Activated gamma-delta T cell treated with Interleukin-2 at 50 U/mL for 16 hours (primary cell): ENCODE results near the gene P3H4.
"Not testable (repeated sequence)": the region's sequence is repeated elsewhere in the genome, so short reads cannot be mapped to it uniquely, and the experiment has no call there.

Experiments
- DNase-seq: peaks from one replicate; pipeline ENCODE4 v3.0.0-alpha.2; 2020

The P3H4 gene

DNA sequence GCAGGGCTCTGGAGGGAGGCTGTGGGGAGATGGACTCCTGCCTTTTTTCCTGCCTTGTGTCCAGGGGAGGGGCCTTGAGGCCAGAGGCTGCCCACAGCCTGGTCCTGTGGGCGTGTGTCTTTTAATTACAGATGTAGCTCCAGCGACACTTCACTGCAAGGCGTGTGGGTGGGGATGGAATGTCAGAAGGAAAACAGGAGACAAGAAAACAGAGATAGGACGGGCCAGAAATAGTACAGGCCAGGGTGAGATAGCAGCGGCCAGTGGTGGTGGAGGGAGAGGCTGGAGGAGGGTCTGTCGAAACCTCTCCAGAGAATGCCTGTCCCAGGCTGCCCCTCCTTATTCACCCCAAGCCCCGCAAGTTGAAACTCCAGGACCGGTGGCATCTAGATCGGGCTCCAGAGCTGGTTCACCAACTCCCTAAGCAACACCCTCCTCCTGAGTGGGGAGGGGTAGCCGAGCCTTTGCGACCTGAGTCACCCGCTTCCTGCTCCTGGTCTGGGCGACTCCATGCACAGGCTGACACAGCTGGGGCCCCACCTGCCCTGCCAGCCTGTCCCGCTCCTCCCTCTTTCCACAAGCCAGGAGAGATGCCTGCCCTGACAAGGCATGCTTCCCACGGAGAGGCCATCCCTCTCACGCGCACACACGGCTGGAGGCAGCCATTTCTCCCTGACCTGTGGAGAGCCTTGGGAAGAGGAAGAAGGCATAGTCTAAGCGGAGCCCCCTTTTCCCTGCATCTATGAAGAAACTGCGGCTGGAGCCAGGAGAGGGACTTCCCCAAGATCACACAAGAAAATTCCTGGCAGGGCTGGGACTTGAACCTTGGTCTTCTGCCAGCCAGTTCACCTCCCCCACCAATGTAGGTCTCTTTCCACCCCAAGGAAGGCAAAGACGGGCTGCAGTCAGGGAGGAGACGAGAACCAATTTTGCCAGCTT lies 18.6 kb downstream of the P3H4 start:
- no peak for DNase-seq

DNA sequence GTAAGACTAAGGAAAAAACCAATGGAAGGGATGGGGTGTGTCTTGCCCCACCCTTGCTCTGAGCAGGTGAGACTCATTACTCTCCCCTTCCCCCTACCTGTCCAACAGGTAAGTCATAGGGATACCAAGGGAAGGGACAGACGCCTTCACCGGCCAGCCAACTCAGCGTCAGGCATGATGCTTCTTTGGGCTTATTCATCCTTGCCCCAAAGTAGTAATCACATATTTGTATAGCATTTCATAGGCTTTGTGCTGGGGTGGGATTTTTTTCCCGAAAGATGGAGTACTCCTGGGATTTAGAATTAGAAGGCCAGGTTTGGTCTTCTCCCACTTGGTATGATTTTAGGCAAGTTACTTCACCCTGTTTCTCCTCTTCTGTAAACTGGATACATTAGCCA lies 24.7 kb downstream of the P3H4 start:
- DNase-seq = no peak

DNA sequence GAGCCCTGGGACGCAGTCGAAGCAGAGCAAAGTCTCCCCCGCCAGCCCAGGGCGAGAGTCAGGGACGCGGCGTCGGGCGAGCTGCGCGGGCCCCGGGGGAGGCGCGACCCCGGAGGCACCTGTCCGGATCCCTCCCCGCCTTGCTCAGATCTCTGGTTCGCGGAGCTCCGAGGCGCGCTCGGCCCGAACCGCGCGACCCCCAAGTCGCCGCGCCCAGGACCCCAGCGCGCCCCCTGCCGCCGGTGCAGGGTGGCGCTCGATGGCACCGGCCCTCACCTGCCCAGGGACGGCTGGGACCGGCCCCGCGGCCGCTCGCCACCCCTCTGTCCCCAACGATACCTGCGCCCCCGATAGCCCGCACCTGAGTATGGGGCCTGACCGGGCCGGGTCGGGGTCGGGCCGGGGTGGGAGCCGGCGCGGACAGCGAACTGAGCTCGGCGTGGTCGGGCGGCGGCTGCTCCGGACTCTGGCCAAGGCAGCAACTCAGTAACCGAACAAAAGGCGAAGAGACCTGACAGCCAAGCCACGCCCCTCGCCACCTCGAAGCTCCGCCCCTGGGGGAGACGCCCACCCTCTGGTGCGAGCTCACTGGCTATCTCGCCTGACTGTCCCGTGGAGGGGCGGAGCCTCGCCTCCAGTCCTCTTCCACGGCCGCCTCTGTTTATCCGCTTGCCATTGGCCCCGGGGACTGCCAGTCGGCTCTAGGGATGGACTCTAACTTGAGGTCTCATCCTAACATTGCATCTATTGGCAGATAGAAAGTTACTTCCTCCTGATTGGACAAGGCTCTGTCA lies 25.3 kb downstream of the P3H4 start, which contains the start of gene JUP:
JUP (minus strand) TSS at position 485 of the 794 bp plus-strand sequence. CDS start 14,857 bp downstream, outside the sequence.
- DNase-seq = peak; percentile 82

DNA sequence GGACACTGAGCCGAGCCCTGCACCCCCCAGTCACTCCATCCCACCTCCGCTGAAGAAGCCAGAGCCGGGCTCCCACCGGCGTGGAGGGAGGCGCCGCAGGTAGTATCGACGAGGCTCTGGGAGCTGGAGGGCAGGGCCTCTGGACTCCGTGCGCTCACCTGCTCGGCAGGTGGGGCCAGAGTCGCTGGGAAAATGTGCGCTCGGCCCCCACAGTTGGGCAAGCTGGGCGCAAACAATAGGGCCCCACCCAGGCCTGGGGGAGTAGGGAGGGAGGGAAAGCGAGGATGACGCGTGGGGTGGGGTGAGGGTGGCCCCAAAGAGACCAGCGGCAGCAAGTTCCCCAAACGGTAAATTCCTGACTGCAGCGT lies 25.9 kb downstream of the P3H4 start:
- DNase-seq = no peak

DNA sequence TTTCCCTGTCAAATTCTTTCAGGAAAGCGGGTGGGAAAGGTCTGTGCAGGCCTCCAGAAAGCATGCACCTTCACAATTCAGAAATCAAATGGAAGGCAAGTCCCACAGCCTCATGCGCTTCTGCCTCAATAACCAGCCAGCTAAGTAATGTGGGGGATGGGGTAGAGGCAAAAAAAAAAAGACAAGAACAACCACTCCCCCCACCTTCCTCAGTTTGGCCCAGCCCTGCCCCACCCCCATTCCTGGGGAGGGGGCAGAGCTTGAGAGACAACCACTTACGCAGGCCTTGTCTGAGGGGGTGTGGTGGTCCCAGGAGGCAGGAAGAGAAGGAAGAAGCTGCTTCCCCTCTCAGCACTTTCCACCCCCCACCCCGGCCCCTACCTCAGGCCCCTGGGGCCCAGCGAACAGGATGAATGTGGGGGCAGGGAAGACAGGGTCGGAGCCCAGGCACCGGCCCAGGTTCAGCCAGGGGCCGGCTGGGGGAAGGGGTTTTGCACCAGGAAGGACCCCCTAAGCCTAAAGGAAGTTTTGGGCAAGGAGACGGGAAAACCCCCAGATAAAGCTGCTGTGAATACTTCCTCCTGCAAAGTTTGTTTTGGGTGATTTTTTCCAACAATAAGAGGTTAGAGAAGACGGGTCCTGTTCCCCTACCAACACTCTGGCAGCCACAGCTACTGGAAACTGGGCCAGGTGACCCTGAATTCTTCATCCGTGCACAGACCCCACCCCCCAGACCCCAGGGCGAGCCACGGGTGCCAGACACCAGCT lies 26.5 kb downstream of the P3H4 start:
- no peak for DNase-seq

GRCh38 chr17:41784207-41784744 lies 27.5 kb downstream of the P3H4 start:
- no peak for DNase-seq

DNA sequence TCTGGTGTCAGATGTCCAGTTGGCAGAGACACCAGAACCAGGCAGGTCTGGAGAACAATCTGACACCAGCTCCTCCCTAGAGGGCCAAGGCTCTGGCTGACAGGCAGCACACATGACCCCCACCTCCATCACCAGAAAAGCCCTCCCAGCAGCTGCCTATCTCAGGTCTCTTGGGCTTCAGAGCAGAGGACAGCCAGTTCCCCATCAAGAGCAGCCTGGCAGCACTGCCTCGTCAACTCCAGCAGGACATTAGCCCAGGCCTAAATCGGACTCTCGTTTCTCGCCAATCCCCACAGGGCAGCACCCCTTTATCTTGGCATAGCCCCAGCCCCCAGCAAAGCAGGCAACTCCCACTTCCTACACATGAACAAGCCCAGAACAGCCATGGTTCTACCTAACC lies 29.6 kb downstream of the P3H4 start:
- DNase-seq = no peak

GRCh38 chr17:41781404-41782110 lies 30.2 kb downstream of the P3H4 start:
- no peak for DNase-seq

- DNase-seq = no peak
Measured at GRCh38 chr17:41779954-41780353, 31.8 kb downstream of the P3H4 start.

GRCh38 chr17:41777574-41778188 lies 34.1 kb downstream of the P3H4 start:
- DNase-seq = no peak

DNA sequence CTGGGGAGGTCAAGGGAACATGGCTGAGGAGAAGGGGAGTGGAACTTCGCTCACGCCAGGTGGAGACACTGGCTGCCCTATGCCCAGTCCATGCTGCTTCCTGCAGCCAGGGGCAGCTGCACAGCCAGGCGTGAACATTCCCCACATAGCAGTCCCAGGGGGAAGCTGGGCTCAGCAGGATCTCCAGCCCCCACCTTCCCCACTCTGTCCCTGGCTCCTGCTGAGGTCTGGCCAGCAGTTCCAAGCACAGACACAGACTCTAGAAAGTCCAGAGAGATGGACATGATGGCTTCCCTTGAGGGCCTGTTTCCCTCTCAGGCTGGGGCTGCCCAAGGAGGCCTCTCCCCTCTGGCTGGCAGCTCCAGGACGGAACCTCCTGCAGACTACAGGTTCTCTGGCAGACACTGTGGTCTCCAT lies 34.6 kb downstream of the P3H4 start:
- no peak for DNase-seq

- DNase-seq = not testable (repeated sequence)
Measured at GRCh38 chr17:41776262-41776900, 35.4 kb downstream of the P3H4 start.

- DNase-seq = no peak
Measured at GRCh38 chr17:41775394-41776226, 36.1 kb downstream of the P3H4 start.

GRCh38 chr17:41773731-41774193 lies 38.0 kb downstream of the P3H4 start:
- DNase-seq = no peak

DNA sequence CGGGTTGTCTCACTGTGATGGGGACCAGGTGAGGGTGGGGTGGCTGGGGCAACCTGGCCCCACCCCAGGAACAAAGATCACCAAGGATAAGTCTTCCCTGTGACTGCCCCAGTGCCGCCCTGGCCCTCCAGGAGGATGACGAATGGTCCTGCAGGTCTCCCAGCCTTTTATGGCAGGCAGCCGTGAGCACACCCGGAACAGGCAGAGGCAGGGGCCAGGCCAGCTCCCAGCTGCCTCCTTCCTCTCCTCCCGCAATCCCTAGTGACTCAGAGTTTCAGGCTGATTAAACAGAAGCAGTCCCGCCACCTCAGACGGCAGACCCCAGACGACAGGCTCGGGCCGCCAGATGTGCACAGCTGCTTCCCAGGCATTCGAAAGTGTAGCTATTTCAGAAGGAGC lies 38.6 kb downstream of the P3H4 start:
- DNase-seq = no peak

GRCh38 chr17:41772586-41773189 lies 39.1 kb downstream of the P3H4 start:
- no peak for DNase-seq

GRCh38 chr17:41772218-41772585 lies 39.5 kb downstream of the P3H4 start:
- no peak for DNase-seq

- DNase-seq = no peak
Measured at GRCh38 chr17:41771389-41772206, 40.2 kb downstream of the P3H4 start.

- DNase-seq = no peak
Measured at GRCh38 chr17:41769985-41770384, 41.8 kb downstream of the P3H4 start.
